GM11168 (cell line): ENCODE results near the gene NAT16.
"Not testable (repeated sequence)": the region's sequence is repeated elsewhere in the genome, so short reads cannot be mapped to it uniquely, and the experiment has no call there.

Source experiments
- in situ Hi-C: fragments of 300-500 bp; cut with MboI; formaldehyde crosslinking; loops from one replicate; pipeline ENCODE4 v1.12.0; 2022; ENCODE audit warnings: low sequenced_read_pairs; ENCODE audit not compliant: unreplicated experiment

Gene NAT16

GRCh38 chr7:101132626-101133600 lies 47.2 kb downstream of the NAT16 start:
- in situ Hi-C loops, result not testable (repeated sequence)

- in situ Hi-C loops, result no loop called here
These were observed 50.4 kb downstream of the NAT16 start for GRCh38 chr7:101129603-101130117.

GRCh38 chr7:101128040-101128834 lies 51.9 kb downstream of the NAT16 start:
- in situ Hi-C loops, result no loop called here

- in situ Hi-C loops, result no loop called here
These were observed 52.5 kb downstream of the NAT16 start for GRCh38 chr7:101127460-101128039.

GRCh38 chr7:101126651-101127459 lies 53.2 kb downstream of the NAT16 start, which contains the start of gene SERPINE1:
Gene SERPINE1, plus strand, starts transcription at chr7:101127104. Its CDS starts 1,290 bp downstream, at chr7:101128394.
- in situ Hi-C loops, result no loop called here

GRCh38 chr7:101125989-101126650 lies 54.0 kb downstream of the NAT16 start:
- in situ Hi-C loops, result no loop called here

- in situ Hi-C loops, result no loop called here
These were observed 55.6 kb downstream of the NAT16 start for GRCh38 chr7:101124376-101125056.

GRCh38 chr7:101123703-101124068 lies 56.4 kb downstream of the NAT16 start:
- in situ Hi-C loops, result no loop called here

GRCh38 chr7:101122933-101123702 lies 57.0 kb downstream of the NAT16 start:
- in situ Hi-C loops, result no loop called here

GRCh38 chr7:101121991-101122932 lies 57.8 kb downstream of the NAT16 start:
- in situ Hi-C loops, result no loop called here

- in situ Hi-C loops, result not testable (repeated sequence)
These were observed 58.5 kb downstream of the NAT16 start for GRCh38 chr7:101121631-101121990.
